KOPT-K1 (cell line): ENCODE measurements around the gene PSMG2.
"Not testable (repeated sequence)": the region's sequence is repeated elsewhere in the genome, so short reads cannot be mapped to it uniquely, and the experiment has no call there.

ENCODE experiments used
- H3K27ac ChIP-seq: fragments of 200-600 bp; sonication (generic); 2 replicates; pipeline ENCODE4 v1.5.1; 2016; ENCODE audit warnings: antibody characterized with exemption, mild to moderate bottlenecking, low read depth, low read length; ENCODE audit not compliant: poor library complexity, severe bottlenecking
- H3K36me3 ChIP-seq: fragments of 200-600 bp; sonication (generic); 2 replicates; pipeline ENCODE4 v1.5.1; 2017; ENCODE audit warnings: antibody characterized with exemption, mild to moderate bottlenecking, low read length, moderate library complexity; ENCODE audit not compliant: insufficient read depth
- H3K9me3 ChIP-seq: fragments of 200-600 bp; sonication (generic); 2 replicates; pipeline ENCODE4 v1.5.1; 2017; ENCODE audit warnings: antibody characterized with exemption, low read length, mild to moderate bottlenecking; ENCODE audit not compliant: insufficient read depth, poor library complexity, severe bottlenecking

Gene PSMG2

GRCh38 chr18:12747530-12748315 lies 44.9 kb downstream of the PSMG2 start:
- Histone ChIP-seq H3K27ac (peak overlapping the region; percentile 99), H3K9me3 (no peaks in the 10 kb centered on the region), H3K36me3 (peaks cover 44% of the 10 kb centered on the region)

- Histone ChIP-seq H3K36me3 (peaks cover 45% of the 10 kb centered on the region), H3K27ac (peak overlapping the region; percentile 99), H3K9me3 (no peaks in the 10 kb centered on the region)
Measured at GRCh38 chr18:12748671-12749070, 45.8 kb downstream of the PSMG2 start.

GRCh38 chr18:12749121-12749520 lies 46.3 kb downstream of the PSMG2 start:
- Histone ChIP-seq H3K9me3 (no peaks in the 10 kb centered on the region), H3K27ac (peak overlapping the region; percentile 99), H3K36me3 (peaks cover 44% of the 10 kb centered on the region)

- Histone ChIP-seq H3K9me3 (no peaks in the 10 kb centered on the region), H3K27ac (peak overlapping the region; percentile 99), H3K36me3 (peaks cover 54% of the 10 kb centered on the region)
Measured at GRCh38 chr18:12750076-12750714, 47.4 kb downstream of the PSMG2 start.

GRCh38 chr18:12750715-12751502 lies 48.1 kb downstream of the PSMG2 start:
- Histone ChIP-seq H3K9me3 (no peaks in the 10 kb centered on the region), H3K36me3 (peaks cover 55% of the 10 kb centered on the region), H3K27ac (peak overlapping the region; percentile 99)

- Histone ChIP-seq H3K27ac (peak overlapping the region; percentile 99), H3K36me3 (peaks cover 55% of the 10 kb centered on the region), H3K9me3 (peaks cover under 1% of the 10 kb centered on the region)
Measured at GRCh38 chr18:12751503-12751884, 48.7 kb downstream of the PSMG2 start.

GRCh38 chr18:12751891-12752290 lies 49.0 kb downstream of the PSMG2 start:
- peaks cover 57% of the 10 kb centered on the region for H3K36me3 ChIP-seq
- H3K27ac ChIP-seq: peak overlapping the region; percentile 99
- H3K9me3 ChIP-seq: peaks cover 4% of the 10 kb centered on the region

GRCh38 chr18:12754511-12754910 lies 51.7 kb downstream of the PSMG2 start:
- Histone ChIP-seq H3K9me3 (peaks cover 4% of the 10 kb centered on the region), H3K27ac (no peak overlapping the region), H3K36me3 (peaks cover 65% of the 10 kb centered on the region)

GRCh38 chr18:12755606-12756005 lies 52.8 kb downstream of the PSMG2 start:
- H3K27ac ChIP-seq, H3K9me3 ChIP-seq: not testable (repeated sequence)
- H3K36me3 ChIP-seq: peaks cover 75% of the 10 kb centered on the region

GRCh38 chr18:12756619-12757239 lies 53.9 kb downstream of the PSMG2 start:
- H3K36me3 ChIP-seq: peaks cover 80% of the 10 kb centered on the region
- not testable (repeated sequence) for H3K9me3 ChIP-seq, H3K27ac ChIP-seq

- not testable (repeated sequence) for H3K27ac ChIP-seq, H3K9me3 ChIP-seq
- H3K36me3 ChIP-seq: peaks cover 89% of the 10 kb centered on the region
Measured at GRCh38 chr18:12758566-12758965, 55.7 kb downstream of the PSMG2 start.

- Histone ChIP-seq H3K27ac (peak overlapping the region; percentile 35), H3K9me3 (no peaks in the 10 kb centered on the region), H3K36me3 (peaks cover 99% of the 10 kb centered on the region)
Measured at GRCh38 chr18:12765126-12765525, 62.3 kb downstream of the PSMG2 start.

GRCh38 chr18:12765586-12765985 lies 62.7 kb downstream of the PSMG2 start:
- H3K27ac ChIP-seq: peak overlapping the region; percentile 35
- peaks cover 99% of the 10 kb centered on the region for H3K36me3 ChIP-seq
- no peaks in the 10 kb centered on the region for H3K9me3 ChIP-seq

- peak overlapping the region; percentile 44 for H3K27ac ChIP-seq
- H3K36me3 ChIP-seq: peaks cover 99% of the 10 kb centered on the region
- no peaks in the 10 kb centered on the region for H3K9me3 ChIP-seq
Measured at GRCh38 chr18:12766986-12767433, 64.2 kb downstream of the PSMG2 start.
